PC-3 (cell line): ENCODE data around the gene C16orf96. TPM values are rescaled to one million over a fixed set of nuclear protein-coding genes. Genes with fewer than 3 reads are reported as not detected.

Source experiments
- ATAC-seq: fragments of 200-7000 bp; cut with Tn5 transposase; 2 replicates; pipeline ENCODE4 v1.9.1; 2020; ENCODE audit warnings: mild to moderate bottlenecking, moderate library complexity
- BruUV-seq: library from RNA; stranded (reverse); fragments of 400-500 nt; replicated peaks from 2 replicates; lab custom pipeline; 2021; lab: Mats Ljungman, UMichigan
- CTCF ChIA-PET: fragments of 300-600 bp; sonication (Branson Sonifier 250); formaldehyde crosslinking; loops from one replicate; lab custom pipeline; 2022; ENCODE audit warnings: antibody characterized with exemption; lab: Charles Lee
- POLR2A ChIA-PET: fragments of 300-600 bp; sonication (Branson Sonifier 250); formaldehyde crosslinking; loops from one replicate; lab custom pipeline; 2022; ENCODE audit warnings: antibody characterized with exemption; ENCODE audit not compliant: unreplicated experiment; lab: Charles Lee
- DNase-seq: peaks from one replicate; pipeline ENCODE4 v3.0.0-alpha.2; 2015
- H2AFZ ChIP-seq: fragments of 300-600 bp; sonication (generic); 2 replicates; pipeline ENCODE4 v1.6.0; 2016; ENCODE audit warnings: antibody characterized with exemption, low read length
- H3F3A ChIP-seq: fragments of 300-600 bp; sonication (generic); one replicate; pipeline ENCODE4 v1.6.0; 2017; ENCODE audit warnings: antibody characterized with exemption, low read length, control low read depth, mild to moderate bottlenecking; ENCODE audit not compliant: unreplicated experiment
- H3K27ac ChIP-seq: fragments of 300-600 bp; sonication (generic); 2 replicates; pipeline ENCODE4 v1.5.1; 2016; ENCODE audit warnings: mild to moderate bottlenecking, low read length
- H3K27me3 ChIP-seq: fragments of 300-600 bp; sonication (generic); 2 replicates; pipeline ENCODE4 v1.6.1; 2016; ENCODE audit warnings: low read length, mixed read lengths
- H3K36me3 ChIP-seq: fragments of 300-600 bp; sonication (generic); 2 replicates; pipeline ENCODE4 v1.6.1; 2016; ENCODE audit warnings: low read depth, mixed run types, low read length, mixed read lengths
- H3K4me1 ChIP-seq: fragments of 300-600 bp; sonication (generic); 2 replicates; pipeline ENCODE4 v1.5.1; 2016; ENCODE audit warnings: low read length; ENCODE audit not compliant: insufficient read depth
- H3K4me2 ChIP-seq: fragments of 300-600 bp; sonication (generic); 2 replicates; pipeline ENCODE4 v1.6.0; 2016; ENCODE audit warnings: low read length
- H3K4me3 ChIP-seq: fragments of 300-600 bp; sonication (generic); 2 replicates; pipeline ENCODE4 v1.5.1; 2016; ENCODE audit warnings: mild to moderate bottlenecking, low read length, mixed read lengths
- H3K79me2 ChIP-seq: fragments of 300-600 bp; sonication (generic); 2 replicates; pipeline ENCODE4 v1.6.1; 2017; ENCODE audit warnings: low read length, mixed read lengths
- H3K9ac ChIP-seq: fragments of 300-600 bp; sonication (generic); 2 replicates; pipeline ENCODE4 v1.6.0; 2016; ENCODE audit warnings: mild to moderate bottlenecking, low read length
- H3K9me2 ChIP-seq: fragments of 300-600 bp; sonication (generic); replicated peaks from 2 replicates; pipeline ENCODE4 v1.6.1; 2016; ENCODE audit warnings: mixed run types, low read length, mixed read lengths
- H3K9me3 ChIP-seq: fragments of 300-600 bp; sonication (generic); 2 replicates; pipeline ENCODE4 v1.6.1; 2016; ENCODE audit warnings: low read length, mixed read lengths
- H4K20me1 ChIP-seq: fragments of 300-600 bp; sonication (generic); 2 replicates; pipeline ENCODE4 v1.6.1; 2016; ENCODE audit warnings: low read length, mixed read lengths
- EZH2 ChIP-seq: fragments of 300-600 bp; sonication (generic); IDR thresholded peaks from one replicate; pipeline ENCODE4 v1.6.1; 2017; ENCODE audit warnings: antibody characterized with exemption, mild to moderate bottlenecking, low read length; ENCODE audit not compliant: unreplicated experiment
- EZH2phosphoT487 ChIP-seq: fragments of 300-600 bp; sonication (generic); IDR thresholded peaks from 2 replicates; pipeline ENCODE4 v1.6.1; 2018; ENCODE audit warnings: mild to moderate bottlenecking, antibody characterized with exemption, low read length, borderline replicate concordance
- intact Hi-C: fragments of 100-400 bp; cut with micrococcal nuclease; formaldehyde crosslinking; loops from 2 replicates; pipeline ENCODE4 v1.9.0; 2023
- total RNA-seq: library from RNA; depleted of rRNA; stranded (reverse); fragments of >200 nt; gene quantifications from 2 replicates; pipeline ENCODE4 v1.2.3, GENCODE V29; 2014
- TF ChIP-seq, protein P1 (sequence below): fragments of 300-600 bp; sonication (generic); conservative IDR thresholded peaks from 2 replicates; pipeline ENCODE4 v1.5.1; 2017; ENCODE audit warnings: antibody characterized with exemption, low read depth, mild to moderate bottlenecking, low read length

Gene C16orf96
- total RNA-seq, 1 experiment from 2014 or later: not detected

GRCh38 chr16:4599545-4599944 lies 43.4 kb downstream of the C16orf96 start:
- ATAC-seq: no peak
- CTCF ChIA-PET: no interaction called here
- TF ChIP-seq, protein P1, sequence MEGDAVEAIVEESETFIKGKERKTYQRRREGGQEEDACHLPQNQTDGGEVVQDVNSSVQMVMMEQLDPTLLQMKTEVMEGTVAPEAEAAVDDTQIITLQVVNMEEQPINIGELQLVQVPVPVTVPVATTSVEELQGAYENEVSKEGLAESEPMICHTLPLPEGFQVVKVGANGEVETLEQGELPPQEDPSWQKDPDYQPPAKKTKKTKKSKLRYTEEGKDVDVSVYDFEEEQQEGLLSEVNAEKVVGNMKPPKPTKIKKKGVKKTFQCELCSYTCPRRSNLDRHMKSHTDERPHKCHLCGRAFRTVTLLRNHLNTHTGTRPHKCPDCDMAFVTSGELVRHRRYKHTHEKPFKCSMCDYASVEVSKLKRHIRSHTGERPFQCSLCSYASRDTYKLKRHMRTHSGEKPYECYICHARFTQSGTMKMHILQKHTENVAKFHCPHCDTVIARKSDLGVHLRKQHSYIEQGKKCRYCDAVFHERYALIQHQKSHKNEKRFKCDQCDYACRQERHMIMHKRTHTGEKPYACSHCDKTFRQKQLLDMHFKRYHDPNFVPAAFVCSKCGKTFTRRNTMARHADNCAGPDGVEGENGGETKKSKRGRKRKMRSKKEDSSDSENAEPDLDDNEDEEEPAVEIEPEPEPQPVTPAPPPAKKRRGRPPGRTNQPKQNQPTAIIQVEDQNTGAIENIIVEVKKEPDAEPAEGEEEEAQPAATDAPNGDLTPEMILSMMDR: no peak
- TF ChIP-seq EZH2phosphoT487 (no peak), EZH2 (no peak)
- no TSS peak for BruUV-seq
- no peak overlapping the region for H3K4me3 ChIP-seq
- no peaks in the 10 kb centered on the region for H3K79me2 ChIP-seq
- no peak overlapping the region for H3K9ac ChIP-seq
- no peaks in the 10 kb centered on the region for H3K36me3 ChIP-seq
- H3K27ac ChIP-seq: no peak overlapping the region
- no peaks in the 10 kb centered on the region for H3K4me1 ChIP-seq
- intact Hi-C loops: no loop called here
- POLR2A ChIA-PET: no interaction called here
- H2AFZ ChIP-seq: no peak overlapping the region
- no peaks in the 10 kb centered on the region for H3F3A ChIP-seq
- no peak for DNase-seq
- no peaks in the 10 kb centered on the region for H4K20me1 ChIP-seq
- no peaks in the 10 kb centered on the region for H3K9me3 ChIP-seq
- no peaks in the 10 kb centered on the region for H3K9me2 ChIP-seq
- H3K4me2 ChIP-seq: no peak overlapping the region
- no peaks in the 10 kb centered on the region for H3K27me3 ChIP-seq

DNA sequence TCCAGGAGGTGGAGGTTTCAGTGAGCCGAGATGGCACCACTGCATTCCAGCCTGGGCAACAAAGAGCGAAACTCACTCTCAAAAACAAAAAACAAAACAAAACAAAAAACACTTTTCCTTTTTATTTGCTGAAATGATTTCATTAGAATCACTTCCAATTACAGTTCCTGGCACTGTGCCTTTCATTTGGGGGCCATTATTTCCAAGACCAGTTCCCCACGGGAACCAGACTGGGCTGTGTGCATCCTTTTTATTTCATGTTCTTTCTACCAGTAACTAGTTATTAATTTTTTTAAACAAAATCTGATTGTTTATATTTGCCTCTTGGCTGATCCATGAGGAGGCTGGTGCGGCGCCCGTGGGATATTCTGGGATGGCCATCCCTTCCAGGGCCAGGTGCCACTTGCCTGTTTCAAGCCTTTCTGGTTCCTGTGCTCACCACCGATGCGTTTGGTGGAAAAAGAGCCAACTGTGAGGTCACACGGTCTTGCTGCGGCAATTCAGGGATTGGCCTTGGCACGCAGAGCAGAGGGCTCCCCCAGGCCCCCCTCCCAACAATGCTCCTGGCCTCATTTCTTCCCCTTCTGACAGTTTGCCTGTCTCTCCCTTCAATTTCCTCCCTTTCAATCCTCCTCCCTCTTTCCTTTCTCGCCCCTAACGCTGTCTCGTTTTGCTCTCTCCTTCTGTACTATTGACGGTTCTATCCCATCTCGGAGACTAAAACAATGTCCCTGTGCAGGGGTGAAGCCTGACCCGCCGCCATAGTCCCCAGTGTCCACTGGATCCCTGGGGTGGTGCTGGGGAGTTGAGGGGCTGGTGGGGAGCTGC lies 45.1 kb downstream of the C16orf96 start:
- Histone ChIP-seq H3K36me3 (no peaks in the 10 kb centered on the region), H3K9me3 (no peaks in the 10 kb centered on the region), H3F3A (no peaks in the 10 kb centered on the region), H3K79me2 (no peaks in the 10 kb centered on the region), H4K20me1 (no peaks in the 10 kb centered on the region), H3K27ac (no peak overlapping the region), H3K27me3 (no peaks in the 10 kb centered on the region), H2AFZ (no peak overlapping the region), H3K4me3 (no peak overlapping the region), H3K9me2 (no peaks in the 10 kb centered on the region), H3K9ac (no peak overlapping the region), H3K4me1 (no peaks in the 10 kb centered on the region), H3K4me2 (no peak overlapping the region)
- intact Hi-C loops: no loop called here
- CTCF ChIA-PET: no interaction called here
- DNase-seq (no peak), ATAC-seq (no peak)
- BruUV-seq: no TSS peak
- POLR2A ChIA-PET: no interaction called here
- TF ChIP-seq EZH2 (no peak), EZH2phosphoT487 (no peak)
- TF ChIP-seq, protein P1: no peak

GRCh38 chr16:4601864-4602186 lies 45.7 kb downstream of the C16orf96 start:
- H3K4me2 ChIP-seq: no peak overlapping the region
- H3K4me1 ChIP-seq: 0 out of 2 replicates have a peak, but pooled peaks cover 4% of the 10 kb centered on the region
- no peaks in the 10 kb centered on the region for H3K9me3 ChIP-seq
- H4K20me1 ChIP-seq: no peaks in the 10 kb centered on the region
- ChIA-PET POLR2A (no interaction called here), CTCF (no interaction called here)
- no peak overlapping the region for H3K9ac ChIP-seq
- no peaks in the 10 kb centered on the region for H3F3A ChIP-seq
- TF ChIP-seq, protein P1: no peak
- no peak overlapping the region for H3K4me3 ChIP-seq
- no peaks in the 10 kb centered on the region for H3K9me2 ChIP-seq
- H3K27ac ChIP-seq: no peak overlapping the region
- no TSS peak for BruUV-seq
- no peak for DNase-seq
- no peak overlapping the region for H2AFZ ChIP-seq
- no peaks in the 10 kb centered on the region for H3K79me2 ChIP-seq
- intact Hi-C loops: no loop called here
- H3K36me3 ChIP-seq: no peaks in the 10 kb centered on the region
- no peaks in the 10 kb centered on the region for H3K27me3 ChIP-seq
- ATAC-seq: no peak
